SU-DHL-6 (cell line): ENCODE data around the gene ALOX5AP.

Source experiments
- H2AFZ ChIP-seq: fragments of 200-600 bp; sonication (generic); 2 replicates; pipeline ENCODE4 v1.6.1; 2014; ENCODE audit warnings: low read depth, mild to moderate bottlenecking, moderate library complexity, mixed read lengths, antibody characterized with exemption, low read length; ENCODE audit not compliant: severe bottlenecking
- H3F3A ChIP-seq: fragments of 200-600 bp; shearing (Covaris generic); 2 replicates; pipeline ENCODE4 v1.6.0; 2016; ENCODE audit warnings: antibody characterized with exemption, mild to moderate bottlenecking; ENCODE audit not compliant: insufficient read depth
- H3K27ac ChIP-seq: fragments of 200-600 bp; sonication (generic); 2 replicates; pipeline ENCODE4 v1.5.1; 2016; ENCODE audit warnings: low read depth, mild to moderate bottlenecking, low read length, moderate library complexity, mixed read lengths
- H3K27me3 ChIP-seq: fragments of 200-600 bp; sonication (generic), shearing (Covaris generic); 2 replicates; pipeline ENCODE4 v1.6.0; 2014; ENCODE audit warnings: mild to moderate bottlenecking, low read length
- H3K36me3 ChIP-seq: fragments of 200-600 bp; sonication (generic); 2 replicates; pipeline ENCODE4 v1.6.1; 2014; ENCODE audit warnings: mild to moderate bottlenecking, low read length, mixed read lengths
- H3K4me2 ChIP-seq: fragments of 300-600, 200-600 bp; shearing (Covaris generic), sonication (generic); 2 replicates; pipeline ENCODE4 v1.6.0; 2014; ENCODE audit warnings: low read length, low read depth, mild to moderate bottlenecking; ENCODE audit not compliant: poor library complexity, severe bottlenecking
- H3K4me3 ChIP-seq: fragments of 200-600 bp; sonication (generic); 2 replicates; pipeline ENCODE4 v1.5.1; 2014; ENCODE audit warnings: antibody characterized with exemption, low read length, mild to moderate bottlenecking, mixed read lengths; ENCODE audit not compliant: insufficient read depth, poor library complexity, severe bottlenecking
- H3K79me2 ChIP-seq: fragments of 200-600 bp; sonication (generic); 2 replicates; pipeline ENCODE4 v1.6.1; 2014; ENCODE audit warnings: mild to moderate bottlenecking, low read length, moderate library complexity; ENCODE audit not compliant: insufficient read depth
- H3K9ac ChIP-seq: fragments of 200-600 bp; sonication (generic); 2 replicates; pipeline ENCODE4 v1.7.0; 2014; ENCODE audit warnings: mild to moderate bottlenecking, low read length
- H3K9me2 ChIP-seq: fragments of 200-600 bp; sonication (generic); replicated peaks from 2 replicates; pipeline ENCODE4 v1.6.1; 2014; ENCODE audit warnings: low read length; ENCODE audit not compliant: insufficient read depth
- H3K9me3 ChIP-seq: fragments of 200-600 bp; sonication (generic); 2 replicates; pipeline ENCODE4 v1.6.1; 2014; ENCODE audit warnings: low read length, mixed read lengths; ENCODE audit not compliant: insufficient read depth
- H4K20me1 ChIP-seq: fragments of 200-600 bp; sonication (generic); 2 replicates; pipeline ENCODE4 v1.6.1; 2014; ENCODE audit warnings: low read depth, mild to moderate bottlenecking, antibody characterized with exemption, low read length, moderate library complexity, mixed read lengths
- CTCF ChIP-seq: fragments of 200-600 bp; sonication (generic); IDR thresholded peaks from one replicate; pipeline ENCODE4 v1.5.1; 2017; ENCODE audit warnings: antibody characterized with exemption, mild to moderate bottlenecking, low read length, moderate library complexity; ENCODE audit not compliant: insufficient read depth, poor library complexity, severe bottlenecking
- EZH2phosphoT487 ChIP-seq: fragments of 200-600 bp; sonication (generic), shearing (Covaris generic); conservative IDR thresholded peaks from 2 replicates; pipeline ENCODE4 v1.6.1; 2018; ENCODE audit warnings: mild to moderate bottlenecking, antibody characterized with exemption, low read length, moderate library complexity, mixed read lengths

ALOX5AP gene

GRCh38 chr13:30736461-30737320 is 1.3 kb downstream of the ALOX5AP start:
- TF ChIP-seq CTCF (no peak), EZH2phosphoT487 (no peak)
- Histone ChIP-seq H3K9me3 (no peaks in the 10 kb centered on the region), H3K27ac (peak overlapping the region; percentile 83), H3K27me3 (no peaks in the 10 kb centered on the region), H3K9me2 (no peaks in the 10 kb centered on the region), H3K4me2 (peak overlapping the region; percentile 98), H3K4me3 (peak overlapping the region; percentile 71), H4K20me1 (no peaks in the 10 kb centered on the region), H3F3A (peaks cover 15% of the 10 kb centered on the region; the same call in 1 of the 2 replicates), H3K9ac (peak overlapping the region; percentile 63), H3K36me3 (no peaks in the 10 kb centered on the region), H3K79me2 (peaks cover 26% of the 10 kb centered on the region), H2AFZ (peak overlapping the region; percentile 29)

DNA sequence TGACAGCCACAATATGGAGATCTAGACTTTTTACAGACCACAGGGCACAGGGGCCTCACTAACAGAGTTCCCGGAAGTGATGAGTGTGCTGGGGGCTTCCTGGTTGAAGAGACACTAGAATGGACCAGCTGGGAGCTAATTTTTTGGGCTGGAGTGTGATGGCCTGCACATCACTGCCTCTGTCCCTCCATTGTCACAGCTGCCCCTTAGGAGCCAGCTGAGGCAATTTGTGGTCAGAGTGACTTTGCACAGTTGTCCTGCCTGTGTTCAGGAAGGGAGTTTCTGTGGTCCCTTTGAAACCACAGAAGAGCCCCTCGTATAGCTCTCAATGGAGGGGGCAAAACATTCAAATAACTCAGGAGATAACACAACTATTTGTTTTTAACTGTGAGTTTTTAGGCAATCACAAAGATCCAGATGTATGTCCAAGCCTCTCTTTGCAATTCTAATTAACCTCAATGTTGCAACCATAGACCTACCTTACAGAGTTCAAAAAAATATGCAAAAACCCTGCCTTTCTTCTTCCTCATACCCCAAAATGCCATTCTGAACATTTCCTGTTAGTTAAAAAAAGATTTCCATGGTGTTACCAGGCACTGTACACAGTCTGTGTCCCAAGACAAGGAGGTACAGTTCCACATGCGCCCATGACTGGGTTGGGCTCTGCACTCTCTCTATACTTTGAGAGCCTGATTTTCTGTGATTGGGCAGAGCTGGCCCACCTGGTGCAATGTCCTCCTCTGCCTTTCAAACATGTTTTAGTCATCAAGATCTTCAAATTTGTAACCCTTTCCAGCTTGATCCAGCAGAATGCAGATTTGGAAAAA is 2.4 kb downstream of the ALOX5AP start:
- Histone ChIP-seq H3K4me2 (peak overlapping the region; percentile 98), H3K4me3 (peak overlapping the region; percentile 71), H3K9me3 (no peaks in the 10 kb centered on the region), H4K20me1 (no peaks in the 10 kb centered on the region), H2AFZ (peak overlapping the region; percentile 29), H3K27ac (peak overlapping the region; percentile 83), H3K36me3 (no peaks in the 10 kb centered on the region), H3K9ac (peak overlapping the region; percentile 63), H3F3A (peaks cover 15% of the 10 kb centered on the region; the same call in 1 of the 2 replicates), H3K79me2 (peaks cover 26% of the 10 kb centered on the region), H3K27me3 (no peaks in the 10 kb centered on the region), H3K9me2 (no peaks in the 10 kb centered on the region)
- TF ChIP-seq EZH2phosphoT487 (no peak), CTCF (no peak)

GRCh38 chr13:30738526-30739236 is 3.3 kb downstream of the ALOX5AP start:
- H3K4me2 ChIP-seq = peak overlapping the region; percentile 98
- H2AFZ ChIP-seq = no peak overlapping the region
- H3K4me3 ChIP-seq = no peak overlapping the region
- H3F3A ChIP-seq = peaks cover 15% of the 10 kb centered on the region; the same call in 1 of the 2 replicates
- H3K27ac ChIP-seq = peak overlapping the region; percentile 83; the same call in 1 of the 2 replicates
- peaks cover 26% of the 10 kb centered on the region for H3K79me2 ChIP-seq
- H4K20me1 ChIP-seq = no peaks in the 10 kb centered on the region
- H3K9me3 ChIP-seq = no peaks in the 10 kb centered on the region
- H3K36me3 ChIP-seq = no peaks in the 10 kb centered on the region
- H3K9me2 ChIP-seq = no peaks in the 10 kb centered on the region
- no peak for TF ChIP-seq EZH2phosphoT487
- TF ChIP-seq CTCF = no peak
- H3K9ac ChIP-seq = no peak overlapping the region
- no peaks in the 10 kb centered on the region for H3K27me3 ChIP-seq
